HG02623 (cell line): Measurements from ENCODE around the gene IRF4.
A peak's percentile ranks its signal among the peaks of the same experiment; 100 is the strongest.

Experiments
- ATAC-seq: cut with Tn5 transposase; IDR thresholded peaks from one replicate; pipeline ENCODE4 v1.9.1; 2021; ENCODE audit warnings: moderate library complexity; ENCODE audit not compliant: unreplicated experiment

Gene IRF4

GRCh38 chr6:391559-392440, at the start of gene IRF4:
TSS of gene IRF4 (plus strand) at chr6:391752. CDS start at chr6:393153, 1,401 bp downstream.
- peak; percentile 40 for ATAC-seq

GRCh38 chr6:341914-342831, 49.4 kb upstream of the IRF4 start:
- ATAC-seq, result peak; percentile 36

- no peak for ATAC-seq
Measured at GRCh38 chr6:342832-343179, 48.7 kb upstream of the IRF4 start.

- no peak for ATAC-seq
Measured at GRCh38 chr6:343226-343935, 48.2 kb upstream of the IRF4 start.

GRCh38 chr6:343960-344815, 47.4 kb upstream of the IRF4 start:
- no peak for ATAC-seq

GRCh38 chr6:344816-345340, 46.7 kb upstream of the IRF4 start:
- ATAC-seq, result no peak

GRCh38 chr6:345747-346385, 45.7 kb upstream of the IRF4 start:
- no peak for ATAC-seq

- no peak for ATAC-seq
Measured at GRCh38 chr6:346386-347030, 45.0 kb upstream of the IRF4 start.

GRCh38 chr6:347232-347631, 44.3 kb upstream of the IRF4 start:
- peak; percentile 85 for ATAC-seq

GRCh38 chr6:347951-348859, 43.3 kb upstream of the IRF4 start:
- ATAC-seq, result no peak

GRCh38 chr6:348860-349396, 42.6 kb upstream of the IRF4 start:
- no peak for ATAC-seq

- ATAC-seq, result no peak
Measured at GRCh38 chr6:349491-349921, 42.0 kb upstream of the IRF4 start.

- no peak for ATAC-seq
Measured at GRCh38 chr6:350371-350770, 41.2 kb upstream of the IRF4 start.

- no peak for ATAC-seq
Measured at GRCh38 chr6:351011-351866, 40.3 kb upstream of the IRF4 start.

GRCh38 chr6:351867-352289, 39.7 kb upstream of the IRF4 start:
- ATAC-seq, result no peak

GRCh38 chr6:352474-352873, 39.1 kb upstream of the IRF4 start:
- no peak for ATAC-seq
